SK-N-SH (cell line): ENCODE results near the gene CDH23. TPM values are rescaled to one million over a fixed set of nuclear protein-coding genes. Genes with fewer than 3 reads are reported as not detected.

Source experiments
- CTCF ChIA-PET: fragments of 300-600, 350-600 bp; formaldehyde crosslinking; extraction: SDS; loops from one replicate; lab custom pipeline; 2021; lab: Yijun Ruan, JAX
- POLR2A ChIA-PET: fragments of 350-600 bp; sonication (Branson Sonifier 250); formaldehyde crosslinking; extraction: SDS; loops from one replicate; lab custom pipeline; 2020; ENCODE audit warnings: antibody characterized with exemption, inconsistent platforms; lab: Yijun Ruan, JAX
- DNase-seq: peaks from one replicate; pipeline ENCODE4 v3.0.0; 2012
- H2AFZ ChIP-seq: fragments of 200-600 bp; sonication (generic); 2 replicates; pipeline ENCODE4 v1.8.1; 2016; ENCODE audit warnings: antibody characterized with exemption, mild to moderate bottlenecking, low read depth
- H3F3A ChIP-seq: fragments of 200-600 bp; sonication (generic); replicated peaks from 2 replicates; pipeline ENCODE3; 2016; ENCODE audit warnings: antibody characterized with exemption, mild to moderate bottlenecking; ENCODE audit not compliant: insufficient read depth
- H3K27ac ChIP-seq, 2 experiments: fragments of 200-500 bp in 1 of 2; fragments of 200-600 bp in 1 of 2; sonication (Bioruptor generic) in 1 of 2; sonication (generic), shearing (Covaris generic) in 1 of 2; 2 replicates each; pipeline versions ENCODE4 v1.5.1 to v1.6.1; 2014 to 2016; ENCODE audit warnings: low read depth in 2 of 2, inconsistent platforms in 1 of 2, low read length in 1 of 2, mild to moderate bottlenecking in 1 of 2, mixed read lengths in 1 of 2
- H3K27me3 ChIP-seq: fragments of 200-600 bp; sonication (generic), shearing (Covaris generic); 2 replicates; pipeline ENCODE4 v1.6.1; 2016; ENCODE audit warnings: mixed run types; ENCODE audit not compliant: insufficient read depth
- H3K36me3 ChIP-seq, 2 experiments: fragments of 200-500 bp in 1 of 2; fragments of 200-600 bp in 1 of 2; sonication (Bioruptor generic) in 1 of 2; sonication (generic) in 1 of 2; replicated peaks in 1 of 2; 2 replicates each; pipeline versions ENCODE3 to v1.5.1; 2014 to 2016; ENCODE audit warnings: low read length in 1 of 2, mild to moderate bottlenecking in 1 of 2; ENCODE audit not compliant: insufficient read depth in 2 of 2, control insufficient read depth in 1 of 2
- H3K4me1 ChIP-seq, 2 experiments: fragments of 200-500 bp in 1 of 2; fragments of 200-600 bp in 1 of 2; sonication (Bioruptor generic) in 1 of 2; sonication (generic), shearing (Covaris generic) in 1 of 2; 2 replicates each; pipeline versions ENCODE4 v1.5.1 to v1.6.1; 2014 to 2016; ENCODE audit warnings: low read depth in 1 of 2, low read length in 1 of 2, mixed run types in 1 of 2; ENCODE audit not compliant: insufficient read depth in 2 of 2, control insufficient read depth in 1 of 2
- H3K4me2 ChIP-seq: fragments of 200-600 bp; sonication (generic), shearing (Covaris generic); 2 replicates; pipeline ENCODE4 v1.6.1; 2017; ENCODE audit warnings: mixed run types
- H3K4me3 ChIP-seq, 2 experiments: fragments of 200-500 bp in 1 of 2; fragments of 200-600 bp in 1 of 2; sonication (Bioruptor generic) in 1 of 2; sonication (generic), shearing (Covaris generic) in 1 of 2; 2 replicates each; pipeline versions ENCODE4 v1.5.1 to v1.8.1; 2014 to 2016; ENCODE audit warnings: low read depth in 2 of 2, inconsistent platforms in 1 of 2, low read length in 1 of 2, mild to moderate bottlenecking in 1 of 2, mixed read lengths in 1 of 2, moderate library complexity in 1 of 2
- H3K79me2 ChIP-seq: fragments of 200-600 bp; sonication (generic); 2 replicates; pipeline ENCODE4 v1.8.1; 2017; ENCODE audit warnings: mild to moderate bottlenecking; ENCODE audit not compliant: insufficient read depth
- H3K9ac ChIP-seq: fragments of 200-600 bp; sonication (generic); 2 replicates; pipeline ENCODE4 v1.6.1; 2017; ENCODE audit warnings: mixed run types
- H3K9me2 ChIP-seq: fragments of 200-600 bp; sonication (generic); 2 replicates; pipeline ENCODE4 v1.6.1; 2017; ENCODE audit warnings: mixed run types
- H3K9me3 ChIP-seq: fragments of 200-600 bp; sonication (generic); 2 replicates; pipeline ENCODE4 v1.6.1; 2017; ENCODE audit warnings: mixed run types, mild to moderate bottlenecking, moderate library complexity
- H4K20me1 ChIP-seq: fragments of 200-600 bp; sonication (generic); 2 replicates; pipeline ENCODE4 v1.6.1; 2017; ENCODE audit warnings: mild to moderate bottlenecking, mixed run types; ENCODE audit not compliant: insufficient read depth
- EZH2phosphoT487 ChIP-seq: fragments of 200-600 bp; sonication (generic); IDR thresholded peaks from 2 replicates; pipeline ENCODE4 v1.6.1; 2017; ENCODE audit warnings: low read depth, mixed run types, mild to moderate bottlenecking, antibody characterized with exemption, moderate library complexity, borderline replicate concordance
- FOXJ3 ChIP-seq: sonication (generic); formaldehyde crosslinking; IDR thresholded peaks from 2 replicates; pipeline ENCODE4 v1.5.1; 2020; ENCODE audit warnings: mild to moderate bottlenecking, missing genetic modification reagents
- FOXM1 ChIP-seq: IDR thresholded peaks from 2 replicates; pipeline ENCODE4 v1.4.0; 2012; ENCODE audit warnings: low read depth, mild to moderate bottlenecking
- NFIC ChIP-seq: IDR thresholded peaks from 2 replicates; pipeline ENCODE4 v1.4.0; 2012; ENCODE audit warnings: borderline replicate concordance
- RAD21 ChIP-seq: IDR thresholded peaks from 2 replicates; pipeline ENCODE4 v1.6.1; 2012; ENCODE audit warnings: mild to moderate bottlenecking, low read length
- SMC3 ChIP-seq: IDR thresholded peaks from 2 replicates; pipeline ENCODE4 v1.6.1; 2012; ENCODE audit warnings: low read depth, low read length, improper control_type of control experiment
- WGBS: methylation state at CpG from one replicate; pipeline ENCODE4 v1.1.6; 2017; ENCODE audit warnings: low lambda C conversion rate; 5-methylcytosine and 5-hydroxymethylcytosine counted together
- polyA plus RNA-seq, 3 experiments: library from polyadenylated mRNA; depleted of rRNA; stranded (reverse); fragments of >200 nt; gene quantifications; 2 replicates each; pipeline ENCODE4 v1.2.3, GENCODE V29; 2012
- TF ChIP-seq, protein P1 (sequence below): fragments of 200-600 bp; sonication (generic); IDR thresholded peaks from 2 replicates; pipeline ENCODE4 v1.6.1; 2017; ENCODE audit warnings: antibody characterized with exemption, mild to moderate bottlenecking, moderate library complexity

The CDH23 gene
- polyA plus RNA-seq, 1 of the 3 experiments (the other 2 are of a cell fraction), result 0.03 TPM

- Histone ChIP-seq H3K79me2 (no peaks in the 10 kb centered on the region), H3K36me3 (no peaks in the 10 kb centered on the region), H2AFZ (no peak overlapping the region), H3K4me2 (no peak overlapping the region), H3F3A (peaks cover 5% of the 10 kb centered on the region), H3K9ac (no peak overlapping the region), H3K4me1 (peaks cover 6 to 17% of the 10 kb centered on the region in 2 experiments; a peak in 3 of 4 replicates), H3K9me3 (no peaks in the 10 kb centered on the region), H3K27me3 (no peaks in the 10 kb centered on the region), H3K9me2 (no peaks in the 10 kb centered on the region), H3K4me3 (no peak overlapping the region), H4K20me1 (no peaks in the 10 kb centered on the region), H3K27ac (no peak overlapping the region)
- DNase-seq, result no peak
- CTCF ChIA-PET, result interaction anchor here (0.5 to 1.3 kb wide), 5 partner anchors 18 to 292 kb away, joined by 3 to 6 read pairs (median 3); no protein-coding TSS in a partner anchor
- POLR2A ChIA-PET, result no interaction called here
- TF ChIP-seq FOXM1 (no peak), SMC3 (no peak), NFIC (peak; percentile 23; the same call in 1 of the 2 replicates)
- WGBS, result 86% methylated on average over 8 of the region's 8 CpGs
Measured at GRCh38 chr10:71604324-71605018, 207.8 kb downstream of the CDH23 start.

GRCh38 chr10:71605263-71605962 lies 208.7 kb downstream of the CDH23 start:
- no peak for DNase-seq
- no peaks in the 10 kb centered on the region for H3K79me2 ChIP-seq
- peaks cover 6 to 17% of the 10 kb centered on the region in 2 experiments; a peak in 3 of 4 replicates for H3K4me1 ChIP-seq
- no peak overlapping the region for H3K9ac ChIP-seq
- no peaks in the 10 kb centered on the region for H4K20me1 ChIP-seq
- no peak for TF ChIP-seq FOXJ3 (CRISPR knock-in tag)
- TF ChIP-seq EZH2phosphoT487, result no peak
- TF ChIP-seq RAD21, result no peak
- TF ChIP-seq, protein P1, sequence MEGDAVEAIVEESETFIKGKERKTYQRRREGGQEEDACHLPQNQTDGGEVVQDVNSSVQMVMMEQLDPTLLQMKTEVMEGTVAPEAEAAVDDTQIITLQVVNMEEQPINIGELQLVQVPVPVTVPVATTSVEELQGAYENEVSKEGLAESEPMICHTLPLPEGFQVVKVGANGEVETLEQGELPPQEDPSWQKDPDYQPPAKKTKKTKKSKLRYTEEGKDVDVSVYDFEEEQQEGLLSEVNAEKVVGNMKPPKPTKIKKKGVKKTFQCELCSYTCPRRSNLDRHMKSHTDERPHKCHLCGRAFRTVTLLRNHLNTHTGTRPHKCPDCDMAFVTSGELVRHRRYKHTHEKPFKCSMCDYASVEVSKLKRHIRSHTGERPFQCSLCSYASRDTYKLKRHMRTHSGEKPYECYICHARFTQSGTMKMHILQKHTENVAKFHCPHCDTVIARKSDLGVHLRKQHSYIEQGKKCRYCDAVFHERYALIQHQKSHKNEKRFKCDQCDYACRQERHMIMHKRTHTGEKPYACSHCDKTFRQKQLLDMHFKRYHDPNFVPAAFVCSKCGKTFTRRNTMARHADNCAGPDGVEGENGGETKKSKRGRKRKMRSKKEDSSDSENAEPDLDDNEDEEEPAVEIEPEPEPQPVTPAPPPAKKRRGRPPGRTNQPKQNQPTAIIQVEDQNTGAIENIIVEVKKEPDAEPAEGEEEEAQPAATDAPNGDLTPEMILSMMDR, result no peak
- H3K4me2 ChIP-seq, result no peak overlapping the region
- ChIA-PET POLR2A (no interaction called here), CTCF (interaction anchor here (1.3 to 6.8 kb wide), 5 partner anchors 36 to 210 kb away, joined by 4 to 70 read pairs (median 9); partner anchors contain the start of gene CDH23)
- H3K9me2 ChIP-seq, result no peaks in the 10 kb centered on the region
- no peak overlapping the region for H3K27ac ChIP-seq
- WGBS, result 57% methylated on average over 2 of the region's 2 CpGs
- H3K4me3 ChIP-seq, result no peak overlapping the region
- no peaks in the 10 kb centered on the region for H3K36me3 ChIP-seq
- H3F3A ChIP-seq, result peaks cover 5% of the 10 kb centered on the region
- no peaks in the 10 kb centered on the region for H3K9me3 ChIP-seq
- no peak overlapping the region for H2AFZ ChIP-seq
- H3K27me3 ChIP-seq, result no peaks in the 10 kb centered on the region
